Small intestine (tissue), 7 donors: ENCODE data around the gene TMPRSS7. TPM values are rescaled to one million over a fixed set of nuclear protein-coding genes. Genes with fewer than 3 reads are reported as not detected.
"Not testable (repeated sequence)": the region's sequence is repeated elsewhere in the genome, so short reads cannot be mapped to it uniquely, and the experiment has no call there.

Experiments
- DNase-seq, 2 donors: peaks; one replicate each; pipeline versions ENCODE4 v3.0.0 to v3.0.0-alpha.2; 2013
- FAIRE-seq: peaks from 2 replicates; lab custom pipeline; 2012; peaks lifted over from hg19 to GRCh38; lab: Jason Lieb, UNC
- H3K27ac ChIP-seq, 3 donors: one replicate each; pipeline ENCODE4 v1.5.1; 2013; ENCODE audit warnings: low read length in 2 of 3, mild to moderate bottlenecking in 2 of 3, control low read depth in 1 of 3, inconsistent platforms in 1 of 3, low read depth in 1 of 3, moderate library complexity in 1 of 3
- H3K27me3 ChIP-seq, 3 donors: one replicate each; pipeline ENCODE4 v1.6.1; 2013; ENCODE audit warnings: low read length in 3 of 3, inconsistent platforms in 1 of 3; ENCODE audit not compliant: control insufficient read depth in 3 of 3, insufficient read depth in 3 of 3
- H3K36me3 ChIP-seq, 3 donors: one replicate each; pipeline ENCODE4 v1.6.1; 2013; ENCODE audit warnings: low read length in 3 of 3, inconsistent platforms in 1 of 3, low read depth in 1 of 3, mild to moderate bottlenecking in 1 of 3, moderate library complexity in 1 of 3; ENCODE audit not compliant: control insufficient read depth in 3 of 3, insufficient read depth in 2 of 3
- H3K4me1 ChIP-seq, 3 donors: one replicate each; pipeline ENCODE4 v1.6.1; 2013; ENCODE audit warnings: low read length in 2 of 3, inconsistent platforms in 1 of 3, low read depth in 1 of 3, mild to moderate bottlenecking in 1 of 3, moderate library complexity in 1 of 3; ENCODE audit not compliant: control insufficient read depth in 3 of 3, insufficient read depth in 2 of 3
- H3K4me3 ChIP-seq, 3 donors: one replicate each; pipeline ENCODE4 v1.5.1; 2013; ENCODE audit warnings: low read length in 3 of 3, control low read depth in 1 of 3, inconsistent platforms in 1 of 3, low read depth in 1 of 3, mild to moderate bottlenecking in 1 of 3, moderate library complexity in 1 of 3
- H3K9me3 ChIP-seq, 2 donors: one replicate each; pipeline ENCODE4 v1.6.1; 2013; ENCODE audit warnings: low read depth in 1 of 2, low read length in 1 of 2; ENCODE audit not compliant: control insufficient read depth in 2 of 2, insufficient read depth in 1 of 2
- WGBS, 3 donors: extraction: QIAGEN DNeasy Blood & Tissue Kit; methylation state at CpG; one replicate each; pipeline ENCODE4 v1.1.7; 2013; 5-methylcytosine and 5-hydroxymethylcytosine counted together
- polyA plus RNA-seq, 4 donors: library from polyadenylated mRNA; stranded (reverse) in 3 of 4; unstranded in 1 of 4; fragments of 200-250 nt in 3 of 4; fragments of 120-200 nt in 1 of 4; gene quantifications; one replicate each; pipeline versions ENCODE4 v1.2.1 to v1.2.3, GENCODE V29; 2013
- donor health status: healthy with polysubstance abuse.
- donor health status: control.
- donor health status: control.
- donor health status: Bipolar disorder and iron deficiency.
- donor health status: healthy.

Gene TMPRSS7
- polyA plus RNA-seq, 4 donors: 0.22 to 0.81 (median 0.31) TPM; not detected in 1

DNA sequence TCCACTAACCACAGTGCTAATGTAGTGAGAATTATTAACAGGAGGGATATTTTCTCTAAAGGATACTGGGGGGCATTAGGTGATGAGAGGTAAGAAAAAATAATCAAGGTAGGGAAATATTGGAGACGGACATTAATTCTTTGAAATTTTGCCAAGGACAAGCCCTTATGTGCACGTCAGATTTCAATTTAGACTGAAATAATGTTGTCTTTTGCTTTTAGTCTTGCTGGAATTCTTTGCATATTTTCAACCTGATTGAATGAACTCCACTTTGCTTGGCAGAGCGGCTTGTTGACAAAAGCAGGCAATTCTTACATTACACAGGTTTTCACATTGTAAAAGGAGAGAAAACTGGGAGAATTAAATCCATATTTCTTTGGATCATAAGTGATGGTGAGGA lies 26.6 kb downstream of the TMPRSS7 start:
- no peaks in the 10 kb centered on the region for H3K36me3 ChIP-seq
- no peak overlapping the region for H3K27ac ChIP-seq
- WGBS, 3 donors: 71 to 87% (median 79%) methylated on average over 3 of the region's 3 CpGs
- FAIRE-seq (no peak), DNase-seq (no peak)
- H3K4me3 ChIP-seq: no peak overlapping the region
- H3K27me3 ChIP-seq: no peaks in the 10 kb centered on the region
- peaks cover 0 to 7% of the 10 kb centered on the region in 2 donors for H3K9me3 ChIP-seq
- no peaks in the 10 kb centered on the region for H3K4me1 ChIP-seq

DNA sequence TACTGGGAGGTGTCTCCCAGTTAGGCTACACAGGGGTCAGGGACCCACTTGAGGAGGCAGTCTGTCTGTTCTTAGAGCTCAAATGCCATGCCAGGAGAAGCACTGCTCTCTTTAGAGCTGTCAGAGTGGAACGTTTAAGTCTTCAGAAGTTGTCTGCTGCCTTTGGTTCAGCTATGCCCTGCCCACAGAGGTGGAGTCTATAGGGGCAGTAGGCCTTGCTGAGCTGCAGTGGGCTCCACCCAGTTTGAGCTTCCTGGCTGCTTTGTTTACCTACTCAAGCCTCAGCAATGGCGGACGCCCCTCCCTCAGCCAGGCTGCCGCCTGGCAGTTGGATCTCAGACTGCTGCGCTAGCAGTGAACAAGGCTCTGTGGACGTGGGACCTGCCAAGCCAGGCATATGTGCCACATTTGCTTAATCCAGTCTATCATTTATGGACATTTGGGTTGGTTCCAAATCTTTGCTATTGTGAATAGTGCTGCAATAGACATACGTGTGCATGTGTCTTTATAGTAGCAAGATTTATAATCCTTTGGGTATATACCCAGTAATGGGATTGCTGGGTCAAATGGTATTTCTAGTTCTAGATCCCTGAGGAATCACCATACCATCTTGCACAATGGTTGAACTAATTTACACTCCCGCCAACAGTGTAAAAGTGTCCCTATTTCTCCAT lies 38.0 kb downstream of the TMPRSS7 start:
- 26 to 52% (median 31%) methylated on average over 8 of the region's 8 CpGs for WGBS, 3 donors
- H3K36me3 ChIP-seq, H3K9me3 ChIP-seq, FAIRE-seq, H3K27me3 ChIP-seq, H3K4me3 ChIP-seq: not testable (repeated sequence)
- Histone ChIP-seq H3K27ac (peak overlapping the region in 1 of 3 donors; percentile 58), H3K4me1 (peaks cover 1 to 19% (median 2%) of the 10 kb centered on the region in 3 donors)
- DNase-seq: peak in 1 of 2 donors; percentile 45

DNA sequence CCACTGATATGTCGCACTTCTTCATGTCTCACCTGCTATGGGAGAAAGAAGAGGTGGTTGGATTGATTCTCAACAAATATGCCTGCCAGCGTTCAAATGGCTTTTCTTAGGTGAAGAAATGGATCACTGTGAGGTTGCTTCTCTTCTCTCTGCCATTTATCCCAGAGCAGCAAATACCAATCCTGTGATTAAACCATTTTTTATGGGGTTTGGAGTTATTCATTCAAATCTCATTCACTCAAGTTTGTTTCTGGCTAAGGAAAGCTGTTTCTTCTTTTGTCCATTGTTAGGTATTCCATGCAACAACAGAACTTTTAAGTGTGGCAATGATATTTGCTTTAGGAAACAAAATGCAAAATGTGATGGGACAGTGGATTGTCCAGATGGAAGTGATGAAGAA lies 39.5 kb downstream of the TMPRSS7 start:
- 90 to 95% (median 93%) methylated on average over 2 of the region's 2 CpGs for WGBS, 3 donors
- no peak for FAIRE-seq
- Histone ChIP-seq H3K4me3 (no peak overlapping the region), H3K9me3 (no peaks in the 10 kb centered on the region), H3K27ac (peak overlapping the region in 2 of 3 donors; percentile 14 to 98), H3K27me3 (peaks cover 0 to 2% (median 0%) of the 10 kb centered on the region in 3 donors), H3K4me1 (peaks cover 1 to 19% (median 2%) of the 10 kb centered on the region in 3 donors), H3K36me3 (no peaks in the 10 kb centered on the region)
- no peak for DNase-seq

DNA sequence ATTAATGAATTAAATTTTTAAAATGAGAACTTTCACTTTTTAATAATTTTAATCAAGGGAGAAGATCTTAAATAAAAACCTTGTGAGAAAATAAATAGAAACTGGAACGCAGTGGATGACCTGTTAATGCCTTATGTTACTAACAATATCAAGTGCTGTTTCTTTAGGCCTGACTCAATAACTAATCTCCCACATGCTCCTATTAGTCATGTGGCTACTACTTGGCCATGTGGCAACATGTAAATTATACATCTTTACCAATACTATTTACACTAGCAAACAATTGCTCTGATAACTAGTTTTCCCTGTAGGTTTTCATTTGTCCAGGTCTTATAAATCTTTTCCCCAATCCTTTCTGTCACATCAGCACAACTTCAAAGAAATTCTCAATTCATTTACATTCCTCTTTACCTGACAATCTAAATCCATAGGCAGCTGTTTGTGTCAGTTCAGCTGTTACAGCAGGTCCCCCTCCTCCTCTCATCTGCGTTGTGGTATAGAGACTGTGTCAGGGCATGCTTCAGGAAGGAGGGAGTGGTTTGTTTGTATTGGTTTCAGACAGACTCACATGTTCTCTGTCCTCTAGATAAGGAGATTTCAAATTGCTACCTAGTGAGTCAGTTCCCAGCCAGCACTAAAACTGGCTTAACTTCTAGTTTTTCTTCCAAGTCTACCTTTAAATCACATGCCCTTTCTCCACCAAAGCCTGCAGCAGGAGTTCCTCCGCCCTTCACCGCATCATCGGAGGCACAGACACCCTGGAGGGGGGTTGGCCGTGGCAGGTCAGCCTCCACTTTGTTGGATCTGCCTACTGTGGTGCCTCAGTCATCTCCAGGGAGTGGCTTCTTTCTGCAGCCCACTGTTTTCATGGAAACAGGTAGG lies 40.3 kb downstream of the TMPRSS7 start:
- H3K27ac ChIP-seq: peak overlapping the region; percentile 68 to 98 (median 80)

DNA sequence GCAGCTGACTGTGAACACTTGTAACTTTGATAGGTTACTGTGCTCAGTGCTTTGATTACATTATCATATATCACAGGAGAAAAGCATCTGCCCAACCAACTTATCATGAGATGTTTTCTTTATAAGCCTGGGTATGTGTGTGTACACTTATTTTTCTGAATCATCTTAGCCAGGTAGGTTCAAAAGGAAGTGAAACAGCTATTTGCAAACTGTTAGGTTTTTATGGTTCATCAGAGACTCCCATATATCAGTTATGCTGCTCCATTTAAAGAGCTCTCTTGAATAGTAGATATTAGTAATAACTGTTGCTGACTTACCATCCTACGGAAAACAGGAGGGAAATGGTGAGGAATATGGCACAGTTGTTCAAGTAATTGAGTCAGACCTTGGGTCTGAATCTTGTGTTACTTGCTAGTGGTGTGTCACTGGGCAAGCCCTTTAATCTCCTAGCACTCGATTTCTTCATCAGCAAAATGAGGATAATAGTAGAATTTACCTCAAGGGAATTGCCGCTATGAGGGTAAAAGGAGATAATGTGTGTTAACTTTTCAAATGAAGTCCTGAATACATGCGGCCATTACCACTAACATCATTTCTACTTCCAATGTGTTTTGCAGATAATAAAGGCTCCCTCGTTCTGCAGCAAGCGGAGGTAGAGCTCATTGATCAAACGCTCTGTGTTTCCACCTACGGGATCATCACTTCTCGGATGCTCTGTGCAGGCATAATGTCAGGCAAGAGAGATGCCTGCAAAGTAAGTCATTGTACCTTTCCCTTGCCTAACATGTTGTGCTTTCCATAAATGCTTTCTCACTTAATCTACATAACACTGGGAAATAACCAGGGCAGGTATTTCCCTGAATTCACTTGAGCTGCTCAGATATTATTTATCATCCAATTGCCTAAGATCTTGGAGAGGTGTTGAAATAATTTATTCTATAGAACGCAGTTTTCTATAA lies 43.9 kb downstream of the TMPRSS7 start:
- Histone ChIP-seq H3K4me1 (peaks cover 1 to 19% (median 2%) of the 10 kb centered on the region in 3 donors), H3K36me3 (no peaks in the 10 kb centered on the region), H3K27ac (no peak overlapping the region), H3K4me3 (no peak overlapping the region), H3K9me3 (no peaks in the 10 kb centered on the region), H3K27me3 (peaks cover 0 to 2% (median 0%) of the 10 kb centered on the region in 3 donors)
- DNase-seq (no peak), FAIRE-seq (no peak)
- WGBS, 3 donors: 82 to 88% (median 83%) methylated on average over 10 of the region's 10 CpGs

More for the DNA sequence above, 40.3 kb downstream of the TMPRSS7 start:
- Histone ChIP-seq H3K36me3 (no peaks in the 10 kb centered on the region), H3K27me3 (peaks cover 0 to 2% (median 0%) of the 10 kb centered on the region in 3 donors), H3K9me3 (no peaks in the 10 kb centered on the region), H3K4me3 (peak overlapping the region in 2 of 3 donors; percentile 16 to 20), H3K4me1 (peaks cover 1 to 19% (median 2%) of the 10 kb centered on the region in 3 donors)
- 11 to 45% (median 25%) methylated on average over 6 of the region's 6 CpGs for WGBS, 3 donors
- FAIRE-seq (no peak), DNase-seq (peak; percentile 94)

DNA sequence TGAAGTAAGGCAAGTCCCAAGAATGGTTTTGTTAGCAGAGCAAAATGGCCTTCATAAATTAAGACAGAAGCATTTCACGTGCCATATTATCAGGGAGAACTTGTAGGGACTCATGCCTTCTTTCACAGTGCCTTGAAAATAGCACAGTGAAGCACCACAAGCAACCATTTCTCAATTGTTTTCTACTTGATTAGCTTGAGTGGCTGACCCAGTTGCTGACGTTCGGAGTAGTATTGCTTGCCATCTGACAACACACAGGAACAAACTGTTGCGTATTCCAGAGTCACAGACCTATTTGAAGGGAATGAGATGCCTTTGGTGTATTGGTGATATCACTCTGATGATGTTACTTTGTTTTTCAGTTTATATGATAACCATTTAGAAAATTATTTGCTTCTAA lies 48.7 kb downstream of the TMPRSS7 start:
- WGBS, 3 donors: 89 to 95% (median 91%) methylated on average over 4 of the region's 4 CpGs
- Histone ChIP-seq H3K4me3 (no peak overlapping the region), H3K27ac (no peak overlapping the region), H3K4me1 (peaks cover 2 to 28% (median 2%) of the 10 kb centered on the region in 3 donors), H3K27me3 (peaks cover 0 to 2% (median 0%) of the 10 kb centered on the region in 3 donors), H3K36me3 (no peaks in the 10 kb centered on the region), H3K9me3 (no peaks in the 10 kb centered on the region)
- DNase-seq (no peak), FAIRE-seq (no peak)

DNA sequence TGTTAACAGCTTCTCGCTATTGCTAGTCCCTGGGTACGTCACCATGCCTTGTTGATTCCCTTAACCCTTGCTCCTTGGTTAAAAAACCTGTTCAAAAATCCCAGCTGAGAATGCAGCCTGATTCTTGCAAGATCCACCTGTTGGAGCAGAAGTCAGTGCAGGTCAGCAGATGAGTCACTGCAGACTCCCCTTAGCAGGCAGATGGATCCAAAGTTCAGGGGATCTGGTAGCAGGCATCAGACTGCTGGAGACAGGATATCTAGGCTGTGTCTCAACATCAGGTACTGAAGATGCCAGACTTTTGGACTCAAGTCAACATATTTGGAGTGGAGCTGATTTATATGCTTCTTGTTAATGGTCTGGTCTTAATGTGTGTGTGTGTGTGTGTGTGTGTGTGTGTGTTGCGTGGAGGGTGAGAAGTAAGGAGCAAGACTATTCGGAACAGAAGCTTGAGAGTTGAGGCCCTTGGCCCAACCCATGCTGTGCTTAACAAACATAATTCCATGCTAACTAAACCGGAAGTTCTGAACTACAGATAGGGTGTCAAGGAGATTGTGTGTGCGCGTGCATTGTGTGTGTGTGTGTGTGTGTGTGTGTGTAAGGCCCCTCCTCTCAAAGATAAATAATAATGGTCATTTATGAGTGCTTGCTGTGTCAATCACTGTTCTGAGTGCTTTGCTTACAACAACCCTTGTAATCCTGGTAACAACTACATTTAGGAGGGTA lies 50.6 kb downstream of the TMPRSS7 start:
- H3K9me3 ChIP-seq: no peaks in the 10 kb centered on the region
- DNase-seq (peak; percentile 95 to 98), FAIRE-seq (no peak)
- peak overlapping the region in 2 of 3 donors; percentile 56 to 76 for H3K4me3 ChIP-seq
- H3K27ac ChIP-seq: peak overlapping the region; percentile 71 to 89 (median 87)
- no peaks in the 10 kb centered on the region for H3K36me3 ChIP-seq
- H3K4me1 ChIP-seq: peaks cover 2 to 35% (median 4%) of the 10 kb centered on the region in 3 donors
- 18 to 67% (median 37%) methylated on average over 6 to 7 of the region's 7 CpGs for WGBS, 3 donors
- H3K27me3 ChIP-seq: peaks cover 0 to 2% (median 0%) of the 10 kb centered on the region in 3 donors
